Right lobe of liver (tissue), 4 donors: ENCODE measurements around the gene CLEC4M.

Source experiments
- CTCF ChIP-seq, 4 donors: fragments of 200-600 bp in 3 of 4; fragments of 450-650 bp in 1 of 4; IDR thresholded peaks; one replicate each; pipeline versions ENCODE4 v1.5.1 to v1.8.0; 2016 to 2022; ENCODE audit warnings: antibody characterized with exemption in 4 of 4, mild to moderate bottlenecking in 2 of 4
- POLR2A ChIP-seq: fragments of 450-650 bp; IDR thresholded peaks from one replicate; pipeline ENCODE4 v1.6.1; 2017; ENCODE audit warnings: antibody characterized with exemption, mild to moderate bottlenecking
- donor health status: DM: no; HTN: no; CAD: no.
- donor health status: DM: no; HTN: no; CAD: no.
- donor health status: DM: no; HTN: yes; CAD: no.

- TF ChIP-seq CTCF (IDR thresholded peaks at IDR 0.05) (no peak), POLR2A (no peak)
Observed at GRCh38 chr19:7793493-7793892, 30.4 kb downstream of the CLEC4M start.
